HG02884 (cell line): ENCODE measurements around the gene LRRC37A3.
"Not testable (repeated sequence)": the region's sequence is repeated elsewhere in the genome, so short reads cannot be mapped to it uniquely, and the experiment has no call there.

ENCODE experiments used
- ATAC-seq: cut with Tn5 transposase; IDR thresholded peaks from one replicate; pipeline ENCODE4 v1.9.1; 2021; ENCODE audit warnings: mild to moderate bottlenecking, moderate library complexity; ENCODE audit not compliant: unreplicated experiment

The LRRC37A3 gene

DNA sequence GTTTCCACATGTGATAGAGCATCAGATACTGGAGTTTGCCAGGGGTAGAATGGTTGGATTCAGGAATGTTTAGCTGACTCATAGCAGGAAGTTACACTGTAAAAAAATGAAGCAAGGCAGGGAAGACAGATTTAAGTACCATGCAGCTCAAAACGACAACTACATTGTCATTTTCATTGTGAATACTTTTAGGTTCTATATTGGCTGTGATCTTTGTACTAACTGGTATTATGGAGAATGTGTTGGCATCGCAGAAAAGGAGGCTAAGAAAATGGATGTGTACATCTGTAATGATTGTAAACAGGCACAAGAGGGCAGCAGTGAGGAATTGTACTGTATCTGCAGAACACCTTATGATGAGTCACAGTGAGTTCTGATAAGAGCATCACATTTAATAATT is 8.2 kb upstream of the LRRC37A3 start:
- ATAC-seq, result not testable (repeated sequence)

DNA sequence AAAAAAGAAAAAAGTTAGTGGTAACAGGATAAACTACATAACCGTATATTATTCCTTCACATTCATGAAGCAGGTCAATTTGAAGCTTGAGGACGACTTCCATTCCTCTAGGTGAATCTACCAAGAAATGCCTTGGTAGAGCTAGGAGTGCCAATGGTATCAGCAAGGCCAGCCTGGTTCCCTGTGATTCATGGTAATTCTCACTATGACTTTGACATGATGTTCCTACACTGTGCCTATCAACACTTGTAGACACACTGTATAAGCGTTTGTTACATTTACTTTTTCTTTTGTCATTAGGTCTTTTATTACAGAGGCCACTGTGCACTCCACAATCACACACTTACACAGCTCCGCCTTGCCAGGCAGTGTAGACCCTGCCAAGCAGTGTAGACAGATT is 7.2 kb upstream of the LRRC37A3 start:
- not testable (repeated sequence) for ATAC-seq

DNA sequence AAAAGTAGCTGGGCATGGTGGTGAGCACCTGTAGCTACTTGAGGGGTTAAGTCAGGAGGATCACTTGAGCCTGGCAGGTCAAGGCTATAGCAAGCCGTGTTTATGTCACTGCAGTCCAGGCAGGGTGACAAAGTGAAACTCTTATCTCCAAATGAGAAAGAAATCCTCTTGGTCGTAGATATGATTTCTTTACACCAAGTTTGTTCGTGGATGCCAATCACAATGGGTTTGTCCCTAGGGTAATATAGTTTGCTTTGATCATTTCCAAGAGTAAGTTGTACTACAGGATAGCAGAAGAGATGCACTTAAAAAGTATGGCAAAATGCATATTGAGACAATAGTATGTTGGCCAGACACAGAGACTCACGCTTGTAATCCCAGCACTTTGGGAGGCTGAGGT is 6.0 kb upstream of the LRRC37A3 start:
- ATAC-seq, result not testable (repeated sequence)

DNA sequence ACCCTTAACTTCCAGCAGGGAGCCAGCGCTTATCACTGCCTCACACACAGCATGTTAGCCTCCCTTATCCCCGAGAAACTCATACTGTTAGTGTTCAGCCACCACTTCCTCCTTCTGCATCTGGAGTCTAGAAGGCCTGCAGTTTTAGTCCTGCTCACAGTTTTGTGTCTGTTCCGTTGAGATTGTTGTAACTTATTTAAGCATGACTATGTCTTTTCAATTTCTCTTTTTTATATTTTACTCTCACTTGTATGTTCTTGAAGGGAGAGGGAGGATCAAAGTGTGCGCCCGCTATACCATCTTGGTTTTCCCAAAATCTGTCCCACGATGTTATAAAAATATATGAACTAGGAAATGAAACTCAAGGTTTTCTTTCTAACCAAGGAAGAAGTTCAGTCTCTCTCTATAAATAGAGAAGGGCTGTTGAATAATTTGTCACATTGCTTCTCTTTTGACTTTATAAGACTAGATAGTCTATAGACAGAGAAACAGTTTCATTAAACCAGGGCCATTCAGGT is 3.8 kb upstream of the LRRC37A3 start:
- ATAC-seq, result peak; percentile 38

DNA sequence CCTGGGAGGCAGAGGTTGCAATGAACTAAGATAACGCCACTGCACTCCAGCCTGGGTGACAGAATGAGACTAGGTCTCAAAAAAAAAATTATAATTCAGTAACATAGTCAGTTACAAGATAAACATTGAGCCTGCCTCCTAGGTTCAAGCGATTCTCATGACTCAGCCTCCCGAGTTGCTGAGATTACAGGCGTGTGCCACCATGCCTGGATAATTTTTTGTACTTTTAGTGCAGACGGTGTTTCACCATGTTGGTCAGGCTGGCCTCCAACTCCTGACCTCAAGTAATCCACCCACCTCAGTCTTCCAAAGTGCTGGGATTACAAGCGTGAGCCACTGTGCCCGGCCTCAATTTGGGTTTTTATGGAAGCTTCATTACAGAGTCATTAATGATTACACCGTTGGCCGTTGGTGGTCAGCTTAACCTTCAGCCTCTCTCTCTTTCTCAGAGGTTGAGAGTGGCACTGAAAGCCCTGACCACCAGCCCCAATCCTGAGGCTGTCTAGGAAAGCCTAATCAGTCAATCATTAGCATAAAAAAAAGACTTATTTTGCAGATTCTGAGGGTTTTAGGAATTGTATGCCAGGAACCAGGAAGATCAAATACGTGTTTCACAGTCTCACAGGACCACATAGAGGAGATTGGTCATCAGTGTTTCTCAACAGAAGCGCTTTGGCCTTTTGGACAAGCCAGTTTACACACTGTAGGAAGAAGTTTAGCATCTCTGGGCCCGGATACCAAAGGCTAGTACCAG is 1.3 kb upstream of the LRRC37A3 start:
- ATAC-seq, result no peak

DNA sequence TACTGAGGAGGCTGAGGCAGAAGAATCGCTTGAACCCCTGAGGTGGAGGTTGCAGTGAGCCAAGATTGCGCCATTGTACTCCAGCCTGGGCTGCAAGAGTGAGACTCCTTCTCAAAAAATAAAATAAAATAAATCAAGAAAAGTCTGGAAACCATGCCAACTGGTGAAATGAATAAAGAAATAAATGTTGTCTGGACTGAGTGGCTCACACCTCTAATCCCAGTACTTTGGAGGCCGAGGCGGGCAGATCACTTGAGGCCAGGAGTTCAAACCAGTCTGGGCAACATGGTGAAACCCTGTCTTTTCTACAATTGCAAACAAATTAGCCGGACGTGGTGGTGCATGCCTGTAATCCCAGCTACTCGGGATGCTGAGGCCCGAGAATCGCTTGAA is 744 bp upstream of the LRRC37A3 start:
- ATAC-seq, result no peak

DNA sequence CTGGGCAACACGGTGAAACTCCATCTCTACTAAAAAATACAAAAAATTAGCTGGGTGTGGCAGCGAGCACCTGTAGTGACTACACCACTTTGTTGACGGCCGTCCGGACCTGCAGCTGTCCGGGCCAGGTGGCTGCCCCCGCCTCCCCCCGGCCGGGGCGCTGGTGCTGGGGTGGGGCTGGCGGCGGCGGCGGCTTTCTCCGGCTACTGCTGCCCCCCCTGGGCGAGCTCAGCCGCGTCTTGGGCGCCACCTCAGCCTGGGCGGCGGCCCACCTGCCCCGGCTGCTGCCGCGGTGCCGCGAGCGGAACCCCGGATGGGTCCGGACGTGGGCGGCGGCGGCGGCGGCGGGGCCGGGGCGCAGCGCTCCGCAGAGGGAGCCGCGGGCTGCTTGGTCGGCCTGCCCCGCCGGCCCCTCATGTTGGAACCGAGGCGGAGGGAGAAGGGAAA is 413 bp downstream of the LRRC37A3 start:
- peak; percentile 38 for ATAC-seq

DNA sequence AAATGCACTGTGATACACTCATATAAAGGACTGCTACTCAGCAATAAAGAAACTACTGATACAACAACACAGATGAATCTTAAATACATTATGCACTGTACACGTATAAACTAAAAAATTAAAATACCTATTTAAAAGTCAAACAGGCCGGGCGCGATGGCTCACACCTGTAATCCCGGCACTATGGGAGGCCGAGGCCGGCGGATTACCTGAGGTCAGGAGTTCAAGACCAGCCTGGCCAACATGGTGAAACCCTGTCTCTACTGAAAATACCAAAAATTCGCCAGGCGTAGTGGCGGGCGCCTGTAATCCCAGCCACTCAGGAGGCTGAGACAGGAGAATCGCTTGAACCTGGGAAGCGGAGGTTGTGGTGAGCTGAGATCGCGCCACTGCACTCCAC is 1.7 kb downstream of the LRRC37A3 start:
- not testable (repeated sequence) for ATAC-seq

DNA sequence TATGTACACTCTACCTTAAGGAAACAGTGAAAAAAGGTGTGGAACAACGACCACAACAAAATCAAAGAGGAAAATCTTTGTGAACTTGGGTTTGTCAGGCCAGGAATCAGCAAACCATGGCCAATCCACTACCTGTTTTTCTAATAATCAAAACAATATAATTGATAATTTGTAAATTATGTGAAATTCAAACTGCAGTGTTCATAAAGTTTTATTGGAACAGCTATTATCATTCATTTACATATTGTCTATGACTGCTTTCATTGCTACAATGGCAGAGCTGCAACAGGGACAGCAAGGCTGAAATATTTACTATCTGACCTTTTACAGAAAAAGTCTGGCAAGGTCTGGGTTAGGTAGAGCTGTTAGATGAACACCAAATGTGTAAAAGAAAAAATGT is 4.0 kb downstream of the LRRC37A3 start:
- not testable (repeated sequence) for ATAC-seq

DNA sequence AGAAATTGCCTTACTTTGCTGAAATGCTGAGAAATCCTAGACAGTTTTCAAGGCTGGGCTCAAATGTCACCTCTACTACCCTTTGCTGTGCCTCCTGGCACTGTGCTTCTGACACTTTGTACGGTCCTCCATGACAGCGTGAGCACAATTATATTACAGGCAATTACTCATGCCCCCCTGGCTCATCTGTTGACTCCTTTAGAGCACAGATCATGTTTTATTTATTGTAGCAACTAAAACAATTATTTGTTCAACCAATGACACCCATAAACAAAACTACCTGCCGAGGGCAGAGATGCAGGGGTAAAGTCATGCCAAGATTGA is 9.1 kb downstream of the LRRC37A3 start:
- ATAC-seq, result not testable (repeated sequence)

DNA sequence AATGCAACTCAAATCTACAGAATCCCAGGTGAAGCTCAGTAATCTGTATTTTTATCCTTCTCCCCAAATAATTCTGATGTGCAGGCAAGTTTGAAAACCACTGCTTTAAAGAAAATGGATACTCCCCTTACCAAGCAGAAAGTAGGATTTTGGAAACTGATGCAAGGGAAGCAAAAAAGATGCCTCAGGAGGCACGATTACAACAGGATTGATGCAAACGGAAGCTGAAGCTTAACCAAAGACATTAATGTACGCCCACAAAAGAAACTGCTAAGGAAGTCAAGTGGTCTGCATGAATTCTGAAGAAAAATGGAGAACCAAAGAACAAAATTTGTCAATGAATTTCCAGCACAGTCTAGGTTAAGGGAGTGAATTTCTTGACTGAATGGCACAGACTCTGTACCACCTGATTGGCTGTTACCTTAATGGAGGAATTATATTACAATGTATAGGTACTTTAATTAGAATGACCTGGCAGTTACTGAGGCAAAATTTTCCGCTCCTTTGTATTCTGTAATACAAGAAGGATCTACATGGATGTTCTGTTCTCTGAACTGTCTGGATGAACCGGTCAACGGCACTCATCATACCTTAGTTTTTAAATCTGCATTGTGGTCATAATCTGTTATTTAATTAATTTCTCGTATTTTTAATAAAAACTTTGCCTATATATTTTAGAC is 9.6 kb downstream of the LRRC37A3 start:
- ATAC-seq, result not testable (repeated sequence)

DNA sequence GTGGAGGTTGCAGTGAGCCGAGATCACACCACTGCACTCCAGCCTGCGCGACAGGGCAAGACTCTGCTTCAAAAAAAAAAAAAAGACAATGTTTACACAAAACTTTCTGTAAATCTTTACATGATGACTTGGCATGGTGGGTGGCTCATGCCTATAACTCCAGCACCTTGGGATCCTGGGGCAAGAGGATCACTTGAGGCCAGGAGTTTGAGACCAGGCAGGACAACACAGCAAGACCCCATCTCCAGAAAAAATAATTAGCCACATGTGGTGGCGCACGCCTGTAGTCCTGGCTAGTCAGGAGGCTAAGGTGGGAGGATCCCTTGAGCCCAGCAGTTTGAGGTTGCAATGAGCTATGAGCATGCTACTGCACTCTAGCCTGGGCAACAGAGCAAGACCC is 15.2 kb downstream of the LRRC37A3 start:
- not testable (repeated sequence) for ATAC-seq

DNA sequence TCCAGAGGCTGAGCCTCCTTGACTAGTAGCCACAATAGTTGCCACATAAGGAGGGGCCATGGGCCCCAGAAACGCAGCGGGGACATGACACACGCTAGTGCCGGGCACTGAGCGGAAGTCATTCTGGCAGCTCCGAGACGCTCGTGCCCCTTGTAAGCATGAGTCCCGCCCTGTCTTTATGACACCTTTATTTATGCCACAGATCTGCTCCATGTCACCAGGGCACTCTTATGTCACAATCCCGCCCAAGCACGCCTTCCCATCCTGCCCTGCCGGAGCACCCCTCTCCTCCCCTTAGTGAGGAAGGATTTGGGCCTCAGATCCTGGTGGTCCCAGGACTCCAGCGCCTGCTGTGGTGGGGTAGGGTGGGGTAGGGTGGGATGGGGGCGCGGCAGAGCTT is 22.1 kb downstream of the LRRC37A3 start:
- not testable (repeated sequence) for ATAC-seq

DNA sequence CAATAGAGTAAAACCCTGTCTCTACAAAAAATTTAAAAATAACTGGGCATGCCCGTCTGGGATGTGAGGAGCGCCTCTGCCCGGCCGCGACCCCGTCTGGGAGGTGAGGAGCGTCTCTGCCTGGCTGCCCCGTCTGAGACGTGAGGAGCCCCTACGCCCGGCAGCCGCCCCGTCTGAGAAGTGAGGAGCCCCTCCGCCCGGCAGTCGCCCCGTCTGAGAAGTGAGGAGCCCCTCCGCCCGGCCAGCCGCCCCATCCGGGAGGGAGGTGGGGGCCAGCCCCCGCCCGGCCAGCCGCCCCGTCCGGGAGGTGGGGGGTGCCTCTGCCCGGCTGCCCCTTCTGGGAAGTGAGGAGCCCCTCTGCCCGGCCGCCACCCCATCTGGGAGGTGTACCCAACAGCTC is 45.1 kb downstream of the LRRC37A3 start:
- not testable (repeated sequence) for ATAC-seq

DNA sequence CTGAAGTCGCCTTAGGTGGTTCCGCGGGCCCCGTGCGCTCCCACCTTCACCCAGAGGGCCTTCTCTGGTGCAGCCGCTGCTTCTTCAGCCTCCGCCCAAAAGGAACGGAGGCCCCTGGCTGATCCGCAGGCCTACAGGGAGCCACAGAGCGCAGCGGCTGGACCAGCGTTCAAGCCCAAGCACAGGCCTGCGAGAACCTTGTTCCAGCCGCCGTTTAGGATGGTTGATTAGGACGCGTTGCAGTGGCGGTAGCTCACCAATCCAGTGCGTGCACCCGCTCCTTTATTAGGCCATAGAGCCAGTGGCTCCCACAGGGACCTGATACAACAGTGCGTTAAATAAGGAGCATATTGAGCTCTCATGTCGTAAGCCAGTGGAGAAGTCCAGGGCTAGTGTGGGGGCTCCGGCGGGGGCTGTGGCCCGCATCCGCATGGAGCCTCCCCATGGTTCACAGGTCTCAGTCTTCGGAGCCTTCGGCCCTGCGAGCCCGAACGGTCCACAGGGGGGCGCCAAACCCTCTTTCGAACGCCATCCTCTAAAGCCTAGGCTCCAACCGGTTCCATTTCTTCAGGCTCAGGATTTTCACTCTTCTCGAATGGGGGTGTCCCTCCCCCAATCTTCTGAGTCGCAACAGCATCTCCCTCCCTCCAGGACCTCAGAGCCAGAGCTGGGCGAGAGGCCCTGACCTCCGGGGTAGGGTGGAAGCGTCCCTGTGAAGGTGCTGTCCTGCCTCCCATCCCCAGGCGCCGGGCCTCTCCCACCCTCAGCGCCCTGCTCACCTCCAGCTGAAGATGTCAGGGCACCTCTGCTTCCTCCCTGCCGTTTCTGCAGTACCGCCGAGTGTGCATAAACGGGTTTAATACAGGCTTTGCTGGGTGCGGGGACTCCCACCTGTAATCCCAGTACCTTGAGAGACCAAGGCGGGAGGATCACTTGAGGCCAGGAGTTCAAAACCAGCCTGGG is 71.5 kb downstream of the LRRC37A3 start:
- ATAC-seq, result not testable (repeated sequence)

DNA sequence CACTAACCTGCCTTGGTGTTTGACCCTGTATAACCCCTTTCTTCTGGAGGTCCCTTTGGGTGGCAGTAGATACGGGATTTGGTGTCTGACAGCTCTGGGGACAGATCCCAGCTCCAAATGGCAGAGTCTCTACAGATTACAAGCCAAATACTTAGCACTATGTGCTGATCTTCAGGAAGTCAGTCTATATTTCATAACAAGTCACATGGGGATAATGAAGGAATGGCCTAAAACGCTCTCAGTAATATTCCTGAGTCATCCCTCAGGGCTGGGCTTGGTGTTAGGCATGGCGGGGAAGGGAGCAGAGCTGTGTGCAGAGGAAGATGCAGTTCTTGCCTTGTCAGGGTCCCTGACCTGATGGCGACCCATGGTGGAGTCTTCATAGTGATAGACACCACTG is 72.4 kb downstream of the LRRC37A3 start:
- ATAC-seq, result not testable (repeated sequence)

DNA sequence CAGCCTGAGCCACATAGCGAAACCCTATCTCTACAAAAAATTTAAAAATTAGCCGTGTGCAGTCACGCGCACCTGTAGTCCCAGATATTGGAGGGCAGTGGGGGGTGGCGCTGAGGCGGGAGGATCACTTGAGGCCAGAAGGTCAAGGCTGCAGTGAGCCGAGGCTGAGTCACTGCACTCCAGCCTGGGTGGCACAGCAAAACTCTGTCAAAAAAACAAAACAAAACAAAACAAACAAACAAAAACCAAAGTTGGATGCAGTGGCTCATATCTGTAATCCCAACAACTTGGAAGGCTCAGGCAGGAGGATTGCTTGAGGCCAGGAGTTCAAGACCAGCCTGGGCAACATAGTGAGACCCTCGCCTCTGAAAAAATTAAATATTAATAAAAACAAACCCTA is 75.4 kb downstream of the LRRC37A3 start:
- ATAC-seq, result not testable (repeated sequence)

DNA sequence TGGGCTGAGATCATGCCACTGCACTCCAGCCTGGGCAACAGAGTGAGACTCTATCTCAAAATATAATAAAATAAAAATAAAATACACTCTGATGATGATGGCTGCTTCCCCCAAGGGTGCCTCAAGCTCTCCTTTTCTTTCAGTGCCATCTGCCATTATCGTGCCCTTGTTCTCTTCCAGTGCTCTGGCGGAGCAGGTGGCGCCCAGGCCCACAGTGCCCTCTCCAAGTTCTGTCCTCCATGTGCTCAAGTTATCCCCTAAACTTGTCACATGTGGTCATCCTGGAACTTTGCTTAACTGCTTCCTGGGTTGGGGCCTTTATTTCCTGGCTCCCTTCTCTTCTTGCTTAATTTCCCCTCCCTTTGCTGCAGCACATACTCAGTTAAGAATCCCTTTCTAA is 76.4 kb downstream of the LRRC37A3 start:
- ATAC-seq, result not testable (repeated sequence)

DNA sequence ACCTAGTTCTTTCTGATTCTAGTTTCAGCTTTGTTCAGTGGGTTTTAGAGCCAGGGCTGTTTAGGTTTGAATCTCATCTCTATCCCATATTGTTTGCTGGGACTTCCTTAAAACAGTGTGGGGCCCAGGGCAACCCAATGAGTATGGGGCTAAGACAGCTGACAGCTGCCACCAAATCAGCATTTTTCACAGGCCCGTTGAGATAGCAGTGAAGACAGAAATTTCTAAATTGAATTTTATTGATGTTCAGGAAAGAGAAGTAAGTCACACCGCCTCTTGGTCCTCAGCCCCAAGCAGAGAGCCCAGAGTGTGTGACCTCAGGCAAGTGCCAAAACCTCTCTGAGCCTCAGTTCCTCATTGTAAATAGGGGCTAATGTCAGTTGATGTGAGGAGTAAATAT is 78.3 kb downstream of the LRRC37A3 start:
- not testable (repeated sequence) for ATAC-seq

DNA sequence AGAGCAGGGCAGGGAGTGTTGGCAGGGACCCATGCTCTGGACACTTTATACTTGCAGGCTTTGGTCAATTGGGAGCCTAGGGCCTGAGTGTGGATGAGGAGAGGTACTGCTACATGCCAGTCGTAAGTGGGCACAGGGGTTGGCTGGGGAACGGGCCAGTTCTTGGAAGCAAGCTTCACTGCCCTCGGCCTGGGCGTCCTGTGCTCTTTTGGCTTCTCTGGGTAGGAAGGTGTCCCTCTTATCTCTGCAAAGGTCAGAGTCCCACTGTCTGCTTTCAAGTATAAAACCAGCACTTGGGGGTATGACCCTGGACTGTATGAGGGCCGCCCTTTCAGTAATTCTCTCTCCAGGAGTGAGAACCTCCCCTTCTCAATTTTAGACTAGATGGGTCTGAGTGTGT is 80.8 kb downstream of the LRRC37A3 start:
- ATAC-seq, result not testable (repeated sequence)
